Immature natural killer cell (primary cell): Measurements from ENCODE around the gene AVEN. TPM values are rescaled to one million over a fixed set of nuclear protein-coding genes. Genes with fewer than 3 reads are reported as not detected.
"Not testable (repeated sequence)": the region's sequence is repeated elsewhere in the genome, so short reads cannot be mapped to it uniquely, and the experiment has no call there.

Experiments
- DNase-seq, 3 donors: peaks; one replicate each; pipeline ENCODE4 v3.0.0; 2022; ENCODE audit warnings: mixed read lengths in 1 of 3
- H3K27ac Mint-ChIP-seq, 6 donors: one replicate each; pipeline ENCODE4 v1.8.0; 2020; ENCODE audit warnings: mixed read lengths in 6 of 6, mild to moderate bottlenecking in 5 of 6, inconsistent platforms in 4 of 6, moderate library complexity in 3 of 6
- H3K27me3 Mint-ChIP-seq, 3 donors: one replicate each; pipeline ENCODE4 v1.8.0; 2020 to 2021; ENCODE audit warnings: low read depth in 3 of 3, mild to moderate bottlenecking in 3 of 3, mixed read lengths in 3 of 3, moderate library complexity in 3 of 3, inconsistent platforms in 1 of 3
- H3K36me3 Mint-ChIP-seq, 3 donors: one replicate each; pipeline ENCODE4 v1.8.0; 2020; ENCODE audit warnings: mixed read lengths in 3 of 3, inconsistent platforms in 2 of 3, mild to moderate bottlenecking in 2 of 3
- H3K4me1 Mint-ChIP-seq, 2 donors: one replicate each; pipeline ENCODE4 v1.8.0; 2020; ENCODE audit warnings: inconsistent platforms in 2 of 2, mild to moderate bottlenecking in 2 of 2, mixed read lengths in 2 of 2, moderate library complexity in 1 of 2
- H3K4me3 Mint-ChIP-seq, 5 donors: one replicate each; pipeline ENCODE4 v1.8.0; 2020; ENCODE audit warnings: mild to moderate bottlenecking in 5 of 5, mixed read lengths in 5 of 5, inconsistent platforms in 3 of 5, moderate library complexity in 3 of 5
- H3K9me3 Mint-ChIP-seq, 6 donors: one replicate each; pipeline ENCODE4 v1.8.0; 2020; ENCODE audit warnings: mild to moderate bottlenecking in 6 of 6, mixed read lengths in 6 of 6, inconsistent platforms in 4 of 6, moderate library complexity in 3 of 6
- polyA plus RNA-seq, 3 donors: library from polyadenylated mRNA; unstranded; fragments of 300-500 nt; fragmentation: Illumina TruSeq; gene quantifications; one replicate each; pipeline ENCODE4 v1.2.3, GENCODE V29; 2021

Gene AVEN
- polyA plus RNA-seq, 3 donors from 2014 or later: 7.6 to 17.3 (median 14.1) TPM

DNA sequence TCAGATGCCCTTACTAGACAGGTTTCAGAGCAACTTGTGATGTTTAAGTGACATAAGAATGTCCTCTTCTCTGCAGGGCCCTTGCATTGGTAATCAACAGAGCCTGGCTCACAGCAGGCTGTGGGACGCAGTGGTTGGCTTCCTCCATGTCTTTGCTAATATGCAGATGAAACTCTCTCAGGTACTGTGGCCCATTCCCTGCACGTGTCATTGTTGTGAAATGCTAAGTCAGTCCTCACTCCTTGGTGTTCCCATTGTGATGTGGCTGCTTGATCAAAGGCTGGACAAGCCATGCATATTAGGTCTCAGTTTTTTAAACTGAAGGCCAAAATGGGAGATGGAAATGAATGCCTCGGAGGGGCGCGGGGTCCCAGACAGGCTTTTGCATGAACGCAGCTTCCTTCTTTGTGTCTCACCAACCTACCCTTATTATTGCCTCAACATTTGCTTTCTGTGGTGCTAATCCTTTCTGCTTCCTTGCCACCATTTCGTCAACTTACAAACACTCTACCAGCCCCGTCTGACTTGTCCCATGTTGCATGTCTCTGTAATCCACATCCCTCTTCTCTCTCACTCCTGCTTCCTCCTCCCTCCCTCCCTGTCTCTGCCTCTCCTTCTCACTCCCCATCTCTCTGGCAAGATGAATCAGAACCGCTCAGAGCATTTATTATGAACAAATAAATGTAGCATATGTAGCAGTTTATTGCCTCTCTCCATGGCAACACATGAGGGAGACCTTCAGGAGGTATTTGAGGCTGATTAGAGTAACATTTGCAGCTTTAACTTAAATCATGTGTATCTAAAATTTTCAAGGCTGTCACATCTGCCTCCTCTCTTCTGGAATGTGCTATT, 203.9 kb downstream of the AVEN start:
- H3K36me3 Mint-ChIP-seq: no peaks in the 10 kb centered on the region
- H3K9me3 Mint-ChIP-seq: no peaks in the 10 kb centered on the region
- no peak overlapping the region for H3K27ac Mint-ChIP-seq
- H3K4me3 Mint-ChIP-seq: no peak overlapping the region
- peaks cover 0 to 9% (median 7%) of the 10 kb centered on the region in 3 donors for H3K27me3 Mint-ChIP-seq
- H3K4me1 Mint-ChIP-seq: peaks cover 0 to 2% of the 10 kb centered on the region in 2 donors
- no peak for DNase-seq

DNA sequence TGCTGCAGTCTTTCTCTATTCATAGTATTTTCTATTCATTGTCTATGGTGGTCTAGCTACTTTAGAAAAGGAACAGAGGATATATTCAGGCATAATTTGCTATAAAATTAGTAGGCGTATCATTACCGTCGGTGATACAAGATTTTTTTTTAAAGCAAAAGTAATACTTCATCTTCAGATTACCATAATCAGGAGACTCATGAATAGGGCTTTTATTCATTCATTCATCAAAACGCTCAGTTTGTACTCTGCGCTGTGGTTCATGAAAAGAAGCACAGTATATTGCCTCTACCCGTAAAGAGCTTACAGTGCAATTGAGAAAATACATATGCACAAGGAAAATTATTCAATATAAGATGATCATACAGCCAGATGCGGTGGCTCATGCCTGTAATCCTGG, 207.4 kb downstream of the AVEN start:
- Mint-ChIP-seq H3K27me3 (peaks cover 2 to 7% (median 5%) of the 10 kb centered on the region in 3 donors), H3K4me1 (peaks cover 0 to 2% of the 10 kb centered on the region in 2 donors), H3K9me3 (no peaks in the 10 kb centered on the region)

DNA sequence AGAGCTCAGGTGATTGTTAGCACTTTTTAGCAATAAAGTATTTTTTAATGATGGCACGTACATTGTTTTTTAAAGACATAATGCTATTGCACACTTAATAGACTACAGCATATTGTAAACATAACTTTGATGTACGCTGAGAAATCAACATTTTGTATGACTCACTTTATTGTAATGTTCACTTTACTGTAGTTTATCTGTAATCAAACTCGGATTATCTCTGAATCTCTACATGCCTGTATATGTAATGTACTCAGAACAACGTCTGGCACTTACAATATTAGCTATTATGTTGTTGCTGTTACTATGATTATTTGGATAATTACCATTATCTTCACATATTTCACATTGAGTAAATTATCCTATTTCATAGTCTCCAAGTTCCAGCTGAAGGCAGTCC, 208.7 kb downstream of the AVEN start:
- no peak for DNase-seq

More for the DNA sequence above, 207.4 kb downstream of the AVEN start:
- no peaks in the 10 kb centered on the region for H3K36me3 Mint-ChIP-seq
- no peak for DNase-seq
- no peak overlapping the region for H3K27ac Mint-ChIP-seq
- no peak overlapping the region for H3K4me3 Mint-ChIP-seq

DNA sequence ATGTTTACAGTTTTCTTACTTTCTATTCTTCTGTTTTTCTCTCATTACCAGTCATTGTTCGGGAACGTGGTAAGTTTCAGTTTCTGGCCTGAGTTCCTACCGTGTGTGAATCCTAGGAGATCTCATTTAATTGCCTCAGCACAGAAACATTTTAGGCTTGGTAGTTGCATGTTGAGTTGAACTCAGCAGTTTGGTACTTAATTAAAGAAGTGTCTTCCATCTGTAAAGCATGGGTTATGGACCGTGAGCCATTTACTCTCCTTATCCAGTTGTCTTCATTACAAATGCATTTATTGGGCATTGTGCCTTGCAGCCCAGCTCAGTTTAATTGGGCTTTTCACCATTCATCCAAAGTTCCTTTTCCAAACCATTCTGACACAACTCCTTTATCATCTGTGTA, 212.8 kb downstream of the AVEN start:
- H3K4me3 Mint-ChIP-seq: no peak overlapping the region
- H3K4me1 Mint-ChIP-seq: no peaks in the 10 kb centered on the region
- DNase-seq: no peak
- H3K27ac Mint-ChIP-seq: no peak overlapping the region
- no peaks in the 10 kb centered on the region for H3K9me3 Mint-ChIP-seq
- H3K36me3 Mint-ChIP-seq: no peaks in the 10 kb centered on the region
- H3K27me3 Mint-ChIP-seq: peaks cover 2 to 3% (median 3%) of the 10 kb centered on the region in 3 donors

More for the DNA sequence above, 208.7 kb downstream of the AVEN start:
- Mint-ChIP-seq H3K36me3 (no peaks in the 10 kb centered on the region), H3K27ac (no peak overlapping the region), H3K9me3 (no peaks in the 10 kb centered on the region), H3K4me1 (peaks cover 0 to 2% of the 10 kb centered on the region in 2 donors), H3K4me3 (no peak overlapping the region), H3K27me3 (peaks cover 2 to 8% (median 5%) of the 10 kb centered on the region in 3 donors)

DNA sequence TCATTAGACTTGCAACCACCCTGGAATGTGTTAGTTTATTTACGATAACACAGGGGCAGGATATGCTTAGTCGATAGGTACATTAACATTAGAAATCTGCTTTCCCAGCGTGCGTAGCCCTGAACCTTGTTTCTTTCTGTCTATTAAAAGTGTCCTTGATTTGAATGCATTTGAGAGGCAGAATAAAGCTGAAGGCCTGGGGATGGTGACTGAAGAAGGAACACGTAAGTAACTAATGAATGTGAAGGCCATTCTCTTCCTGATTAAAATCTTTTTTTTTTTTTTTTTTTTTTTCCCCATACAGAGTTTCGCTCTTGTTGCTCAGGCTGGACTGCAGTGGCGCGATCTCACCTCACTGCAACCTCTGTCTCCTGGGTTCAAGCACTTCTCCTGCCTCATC, 213.6 kb downstream of the AVEN start:
- Mint-ChIP-seq H3K4me3 (no peak overlapping the region), H3K27me3 (peaks cover 1 to 3% (median 2%) of the 10 kb centered on the region in 3 donors), H3K4me1 (no peaks in the 10 kb centered on the region), H3K9me3 (no peaks in the 10 kb centered on the region), H3K27ac (no peak overlapping the region), H3K36me3 (no peaks in the 10 kb centered on the region)
- no peak for DNase-seq

DNA sequence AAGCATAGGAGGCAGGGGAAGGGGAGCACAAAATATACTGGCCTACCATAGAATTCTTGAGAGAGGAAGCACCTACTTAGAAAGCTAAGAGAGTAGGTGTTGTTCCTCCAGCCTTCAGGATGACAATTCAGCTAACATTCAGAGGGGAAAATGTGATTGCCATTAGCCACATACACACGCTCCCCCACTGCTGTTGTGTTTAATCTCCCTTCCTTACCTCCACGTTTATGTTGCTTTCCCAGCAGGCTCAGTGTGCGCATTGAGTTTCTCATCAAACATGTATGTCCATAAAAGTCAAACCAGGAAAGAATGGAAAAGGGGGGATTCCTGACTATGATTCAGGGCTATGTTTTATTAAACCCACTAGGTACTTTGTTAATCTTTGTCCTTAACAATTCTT, 215.9 kb downstream of the AVEN start:
- no peak overlapping the region for H3K27ac Mint-ChIP-seq
- H3K4me3 Mint-ChIP-seq: no peak overlapping the region
- no peak for DNase-seq
- H3K27me3 Mint-ChIP-seq: peaks cover 0 to 3% (median 2%) of the 10 kb centered on the region in 3 donors
- no peaks in the 10 kb centered on the region for H3K4me1 Mint-ChIP-seq
- H3K9me3 Mint-ChIP-seq: no peaks in the 10 kb centered on the region
- H3K36me3 Mint-ChIP-seq: no peaks in the 10 kb centered on the region

DNA sequence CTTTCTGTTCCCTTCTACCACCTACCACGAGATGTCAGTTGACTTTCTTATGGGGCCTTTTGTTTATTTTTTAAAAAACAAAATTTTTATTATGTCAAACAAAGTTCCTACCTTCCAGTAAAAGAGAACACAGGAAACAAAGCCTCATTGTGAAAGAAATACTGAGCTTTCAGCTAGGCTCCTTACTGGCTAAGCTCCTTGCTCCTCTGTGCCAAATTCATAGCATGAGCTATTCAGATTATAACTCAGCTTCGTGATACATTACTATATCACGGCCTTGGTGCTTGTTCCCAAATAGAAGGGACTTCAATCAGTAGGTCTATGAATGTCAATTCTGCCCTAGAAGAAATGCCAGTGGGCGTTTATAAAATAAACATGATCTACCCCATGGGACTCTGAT, 216.5 kb downstream of the AVEN start:
- peaks cover 0 to 3% (median 2%) of the 10 kb centered on the region in 3 donors for H3K27me3 Mint-ChIP-seq

DNA sequence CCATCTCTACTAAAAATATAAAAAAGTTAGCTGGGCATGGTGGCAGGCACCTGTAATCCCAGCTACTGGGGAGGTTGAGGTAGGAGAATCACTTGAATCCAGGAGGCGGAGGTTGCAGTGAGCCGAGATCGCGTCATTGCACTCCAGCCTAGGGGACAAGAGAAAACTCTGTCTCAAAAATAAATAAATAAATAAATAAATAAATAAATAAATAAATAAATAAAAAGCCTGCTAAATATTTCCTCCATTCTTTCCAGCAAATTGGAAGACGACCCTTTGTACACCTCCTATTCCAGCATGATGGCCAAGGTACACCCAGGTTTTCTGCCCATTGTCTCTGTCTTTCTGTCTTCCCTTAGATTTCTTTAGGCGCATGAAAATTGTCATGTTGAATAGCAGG, 219.5 kb downstream of the AVEN start:
- not testable (repeated sequence) for H3K36me3 Mint-ChIP-seq, H3K27ac Mint-ChIP-seq, H3K9me3 Mint-ChIP-seq, H3K27me3 Mint-ChIP-seq, H3K4me1 Mint-ChIP-seq, H3K4me3 Mint-ChIP-seq, DNase-seq

More for the DNA sequence above, 216.5 kb downstream of the AVEN start:
- Mint-ChIP-seq H3K4me3 (no peak overlapping the region), H3K4me1 (no peaks in the 10 kb centered on the region), H3K36me3 (no peaks in the 10 kb centered on the region), H3K9me3 (no peaks in the 10 kb centered on the region), H3K27ac (no peak overlapping the region)
- no peak for DNase-seq

Other genes starting within 250 kb of the AVEN start
- not detected for gene CHRM5, start 70.7 kb downstream of the AVEN start, polyA plus RNA-seq
- 100 to 1,000 TPM; 132 to 209 (median 169) TPM for gene EMC7, start 62.7 kb upstream of the AVEN start, polyA plus RNA-seq
- under 1 TPM; 0.53 to 0.90 (median 0.87) TPM for gene PGBD4, start 62.9 kb upstream of the AVEN start, polyA plus RNA-seq
- gene KATNBL1, start 170.9 kb upstream of the AVEN start, polyA plus RNA-seq: 10 to 100 TPM; 24.7 to 30.5 (median 26.9) TPM
- gene EMC4, start 185.8 kb upstream of the AVEN start, polyA plus RNA-seq: 100 to 1,000 TPM; 186 to 340 (median 228) TPM